Activated CD4-positive, CD25-positive, alpha-beta regulatory T cell treated with anti-CD3 and anti-CD28 coated beads, Interleukin-2, amount 50 U/mL, for 16 hours (primary cell): ENCODE measurements around the gene MYO3B.
"Not testable (repeated sequence)": the region's sequence is repeated elsewhere in the genome, so short reads cannot be mapped to it uniquely, and the experiment has no call there.

Experiments
- DNase-seq: peaks from one replicate; pipeline ENCODE4 v3.0.0-alpha.2; 2020; ENCODE audit warnings: low read depth, low spot score

MYO3B gene

GRCh38 chr2:170212625-170213280 is 34.8 kb downstream of the MYO3B start:
- DNase-seq: no peak

GRCh38 chr2:170213281-170213625 is 35.3 kb downstream of the MYO3B start:
- not testable (repeated sequence) for DNase-seq

GRCh38 chr2:170213651-170214050 is 35.7 kb downstream of the MYO3B start:
- no peak for DNase-seq

GRCh38 chr2:170214309-170214948 is 36.5 kb downstream of the MYO3B start:
- DNase-seq: no peak

GRCh38 chr2:170215021-170215420 is 37.1 kb downstream of the MYO3B start:
- DNase-seq: no peak

GRCh38 chr2:170216428-170216827 is 38.5 kb downstream of the MYO3B start:
- no peak for DNase-seq

- no peak for DNase-seq
Observed at GRCh38 chr2:170216981-170217380, 39.0 kb downstream of the MYO3B start.

GRCh38 chr2:170217778-170218251 is 39.9 kb downstream of the MYO3B start:
- DNase-seq: no peak

- DNase-seq: no peak
Observed at GRCh38 chr2:170218456-170218855, 40.5 kb downstream of the MYO3B start.

GRCh38 chr2:170218931-170219330 is 41.0 kb downstream of the MYO3B start:
- DNase-seq: no peak

GRCh38 chr2:170221317-170222288 is 43.7 kb downstream of the MYO3B start:
- DNase-seq: no peak

GRCh38 chr2:170222298-170222697 is 44.4 kb downstream of the MYO3B start:
- no peak for DNase-seq

- DNase-seq: no peak
Observed at GRCh38 chr2:170222842-170223241, 44.9 kb downstream of the MYO3B start.

- DNase-seq: no peak
Observed at GRCh38 chr2:170224692-170225294, 46.8 kb downstream of the MYO3B start.

- DNase-seq: no peak
Observed at GRCh38 chr2:170226216-170226615, 48.3 kb downstream of the MYO3B start.

GRCh38 chr2:170227507-170227947 is 49.6 kb downstream of the MYO3B start:
- DNase-seq: no peak

GRCh38 chr2:170227951-170228350 is 50.0 kb downstream of the MYO3B start:
- DNase-seq: no peak

- DNase-seq: no peak
Observed at GRCh38 chr2:170228429-170228828, 50.5 kb downstream of the MYO3B start.

- no peak for DNase-seq
Observed at GRCh38 chr2:170229125-170229524, 51.2 kb downstream of the MYO3B start.

- no peak for DNase-seq
Observed at GRCh38 chr2:170229744-170230143, 51.8 kb downstream of the MYO3B start.

- DNase-seq: no peak
Observed at GRCh38 chr2:170235860-170236679, 58.1 kb downstream of the MYO3B start.
